ENCODE measurements around the gene KIF5A. TPM values are rescaled to one million over a fixed set of nuclear protein-coding genes. Genes with fewer than 3 reads are reported as not detected.

The KIF5A gene
- total RNA-seq, 1 donor from 2014 or later = 0.43 TPM

- Mint-ChIP-seq H3K4me1 (ENCODE audit: unreplicated experiment) (no peaks in the 10 kb centered on the region), H3K36me3 (ENCODE audit: unreplicated experiment) (no peaks in the 10 kb centered on the region), H3K27ac (ENCODE audit: unreplicated experiment) (no peak overlapping the region), H3K27me3 (ENCODE audit: unreplicated experiment) (peaks cover 23% of the 10 kb centered on the region), H3K4me3 (ENCODE audit: unreplicated experiment) (no peak overlapping the region), H3K9me3 (ENCODE audit: unreplicated experiment) (no peaks in the 10 kb centered on the region)
- TF ChIP-seq CTCF (IDR thresholded peaks at IDR 0.05) = no peak
- DNase-seq (ENCODE audit: extremely low spot score, unreplicated experiment) = no peak
Measured at GRCh38 chr12:57581802-57582201, 32.0 kb downstream of the KIF5A start.

GRCh38 chr12:57582440-57582839 is 32.6 kb downstream of the KIF5A start:
- Mint-ChIP-seq H3K4me3 (ENCODE audit: unreplicated experiment) (no peak overlapping the region), H3K4me1 (ENCODE audit: unreplicated experiment) (no peaks in the 10 kb centered on the region), H3K36me3 (ENCODE audit: unreplicated experiment) (no peaks in the 10 kb centered on the region), H3K27ac (ENCODE audit: unreplicated experiment) (no peak overlapping the region), H3K27me3 (ENCODE audit: unreplicated experiment) (peaks cover 23% of the 10 kb centered on the region), H3K9me3 (ENCODE audit: unreplicated experiment) (no peaks in the 10 kb centered on the region)
- TF ChIP-seq CTCF (IDR thresholded peaks at IDR 0.05) = no peak
- DNase-seq (ENCODE audit: extremely low spot score, unreplicated experiment) = no peak

DNA sequence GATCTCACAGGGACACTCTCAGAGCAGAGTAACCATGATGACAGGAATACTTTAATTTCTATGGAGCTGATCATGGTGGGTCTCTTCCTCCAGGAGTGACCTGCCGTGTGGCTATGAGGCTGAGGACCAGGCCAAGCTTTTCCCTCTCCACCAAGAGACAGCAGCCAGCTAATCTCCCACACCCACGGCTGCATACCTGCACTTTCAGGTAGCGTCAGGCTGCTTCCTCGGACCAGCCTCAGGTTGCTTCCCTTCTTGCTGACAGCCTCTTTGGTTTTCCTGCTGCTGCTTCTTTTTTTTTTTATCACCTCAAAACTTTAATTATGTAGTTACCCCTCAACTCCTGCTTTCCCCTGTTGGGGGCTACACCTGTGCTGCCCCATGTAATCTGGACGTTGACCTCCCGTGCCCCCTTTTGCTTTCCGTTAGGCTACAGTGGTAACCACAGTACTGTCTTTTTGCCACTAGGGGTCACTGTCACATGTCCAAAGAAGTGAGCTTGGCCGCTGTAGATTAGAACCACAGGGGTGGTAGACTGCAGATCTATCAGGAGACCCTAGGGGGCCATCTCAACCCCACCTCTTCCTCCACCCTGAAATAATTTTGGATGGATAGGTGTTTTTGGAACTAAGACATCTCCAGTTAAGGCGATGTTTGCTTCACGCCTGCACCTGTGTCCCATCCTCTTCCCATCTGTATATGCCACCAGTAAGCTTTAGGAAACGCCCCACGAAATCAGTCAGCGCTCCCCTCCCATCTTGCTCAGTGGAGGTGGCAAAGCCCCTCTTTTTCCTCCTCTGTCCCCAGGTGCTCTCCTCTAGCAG is 33.4 kb downstream of the KIF5A start:
- Mint-ChIP-seq H3K27me3 (ENCODE audit: unreplicated experiment) (peaks cover 20% of the 10 kb centered on the region), H3K27ac (ENCODE audit: unreplicated experiment) (no peak overlapping the region), H3K4me3 (ENCODE audit: unreplicated experiment) (no peak overlapping the region), H3K9me3 (ENCODE audit: unreplicated experiment) (no peaks in the 10 kb centered on the region), H3K4me1 (ENCODE audit: unreplicated experiment) (no peaks in the 10 kb centered on the region), H3K36me3 (ENCODE audit: unreplicated experiment) (no peaks in the 10 kb centered on the region)
- TF ChIP-seq CTCF (IDR thresholded peaks at IDR 0.05) = peak; percentile 97
- no peak for DNase-seq (ENCODE audit: extremely low spot score, unreplicated experiment)

DNA sequence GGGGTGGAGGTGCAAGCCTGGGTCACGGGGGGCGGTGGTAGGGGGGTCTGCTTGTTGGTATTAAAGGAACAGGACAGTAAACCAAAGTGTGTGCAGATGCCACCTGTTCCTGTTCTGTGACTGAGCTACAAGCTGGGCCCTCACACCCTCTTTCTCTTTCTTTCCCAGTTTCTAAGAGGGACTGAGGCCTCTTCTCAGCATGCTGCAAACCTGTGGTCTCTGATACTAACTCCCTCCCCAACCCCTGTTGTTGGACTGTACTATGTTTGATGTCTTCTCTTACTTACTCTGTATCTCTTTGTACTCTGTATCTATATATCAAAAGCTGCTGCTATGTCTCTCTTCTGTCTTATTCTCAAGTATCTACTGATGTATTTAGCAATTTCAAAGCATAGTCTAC is 34.2 kb downstream of the KIF5A start:
- peaks cover 16% of the 10 kb centered on the region for H3K27me3 Mint-ChIP-seq (ENCODE audit: unreplicated experiment)
- no peaks in the 10 kb centered on the region for H3K9me3 Mint-ChIP-seq (ENCODE audit: unreplicated experiment)
- no peak overlapping the region for H3K4me3 Mint-ChIP-seq (ENCODE audit: unreplicated experiment)
- no peak for TF ChIP-seq CTCF (IDR thresholded peaks at IDR 0.05)
- H3K27ac Mint-ChIP-seq (ENCODE audit: unreplicated experiment) = no peak overlapping the region
- H3K36me3 Mint-ChIP-seq (ENCODE audit: unreplicated experiment) = no peaks in the 10 kb centered on the region
- no peak for DNase-seq (ENCODE audit: extremely low spot score, unreplicated experiment)
- H3K4me1 Mint-ChIP-seq (ENCODE audit: unreplicated experiment) = no peaks in the 10 kb centered on the region

DNA sequence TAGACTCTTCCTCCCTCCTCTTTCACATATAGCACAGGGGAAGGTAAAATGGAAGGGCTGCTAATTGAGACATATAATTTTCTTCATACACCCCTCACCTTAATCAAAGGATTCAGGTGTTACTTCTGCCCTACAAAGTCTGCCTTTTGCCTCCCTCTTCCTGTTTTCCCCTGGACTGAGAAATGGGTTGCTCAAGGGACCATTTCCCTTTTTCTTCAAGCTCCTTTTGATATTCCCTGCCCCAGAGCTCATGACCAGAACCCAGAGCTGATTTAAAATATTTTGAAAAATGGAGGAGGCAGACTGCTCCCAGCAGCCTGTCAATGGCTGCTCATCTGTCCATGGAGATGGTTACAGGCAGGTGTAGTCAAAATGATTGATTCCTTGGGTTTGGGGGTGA is 34.8 kb downstream of the KIF5A start:
- H3K9me3 Mint-ChIP-seq (ENCODE audit: unreplicated experiment) = no peaks in the 10 kb centered on the region
- H3K27me3 Mint-ChIP-seq (ENCODE audit: unreplicated experiment) = peaks cover 16% of the 10 kb centered on the region
- H3K36me3 Mint-ChIP-seq (ENCODE audit: unreplicated experiment) = no peaks in the 10 kb centered on the region
- no peak for DNase-seq (ENCODE audit: extremely low spot score, unreplicated experiment)
- H3K4me1 Mint-ChIP-seq (ENCODE audit: unreplicated experiment) = no peaks in the 10 kb centered on the region
- TF ChIP-seq CTCF (IDR thresholded peaks at IDR 0.05) = no peak
- no peak overlapping the region for H3K4me3 Mint-ChIP-seq (ENCODE audit: unreplicated experiment)
- H3K27ac Mint-ChIP-seq (ENCODE audit: unreplicated experiment) = no peak overlapping the region

All from osteocyte (in vitro differentiated cells).